GM13976 (cell line): ENCODE results near the gene C16orf92.

Experiments used
- DNase-seq: peaks from one replicate; pipeline ENCODE4 v3.0.0; 2012; ENCODE audit warnings: low spot score
- in situ Hi-C: fragments of 300-500 bp; cut with MboI; formaldehyde crosslinking; loops from one replicate; pipeline ENCODE4 v1.12.0; 2022; ENCODE audit warnings: low sequenced_read_pairs, mixed read lengths, inconsistent platforms; ENCODE audit not compliant: unreplicated experiment
- TF ChIP-seq, protein P1 (sequence below): IDR thresholded peaks from 2 replicates; pipeline ENCODE4 v1.5.1; 2012; ENCODE audit warnings: borderline replicate concordance, mild to moderate bottlenecking; ENCODE audit not compliant: insufficient read depth; ENCODE audit errors: extremely low read depth, missing control alignments, control extremely low read depth

C16orf92 gene, protein sequence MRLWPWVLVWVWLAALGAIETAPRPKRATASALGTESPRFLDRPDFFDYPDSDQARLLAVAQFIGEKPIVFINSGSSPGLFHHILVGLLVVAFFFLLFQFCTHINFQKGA

DNA sequence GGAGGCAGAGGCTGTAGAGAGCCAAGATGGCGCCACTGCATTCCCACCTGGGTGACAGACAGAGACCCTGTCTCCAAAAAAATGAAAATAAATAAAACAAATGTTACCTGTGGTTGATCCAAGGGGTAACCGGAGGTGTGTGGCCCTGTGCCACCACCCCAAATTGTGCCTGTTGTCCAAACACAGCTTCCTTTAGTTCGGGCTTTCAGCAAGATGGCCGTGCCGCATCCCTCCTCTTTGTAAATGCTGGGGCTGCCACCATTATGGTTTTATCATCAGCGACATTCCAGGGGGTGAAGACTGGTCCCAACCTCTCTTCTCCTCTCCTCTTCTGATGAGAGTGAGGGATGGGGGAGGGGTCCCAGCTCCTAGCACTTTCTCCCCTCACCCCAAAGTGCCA is at the start of gene C16orf92:
Gene C16orf92, plus strand, starts transcription at position 312 of the 400 bp plus-strand sequence. CDS start 143 bp downstream, outside the sequence.
- TF ChIP-seq, protein P1, sequence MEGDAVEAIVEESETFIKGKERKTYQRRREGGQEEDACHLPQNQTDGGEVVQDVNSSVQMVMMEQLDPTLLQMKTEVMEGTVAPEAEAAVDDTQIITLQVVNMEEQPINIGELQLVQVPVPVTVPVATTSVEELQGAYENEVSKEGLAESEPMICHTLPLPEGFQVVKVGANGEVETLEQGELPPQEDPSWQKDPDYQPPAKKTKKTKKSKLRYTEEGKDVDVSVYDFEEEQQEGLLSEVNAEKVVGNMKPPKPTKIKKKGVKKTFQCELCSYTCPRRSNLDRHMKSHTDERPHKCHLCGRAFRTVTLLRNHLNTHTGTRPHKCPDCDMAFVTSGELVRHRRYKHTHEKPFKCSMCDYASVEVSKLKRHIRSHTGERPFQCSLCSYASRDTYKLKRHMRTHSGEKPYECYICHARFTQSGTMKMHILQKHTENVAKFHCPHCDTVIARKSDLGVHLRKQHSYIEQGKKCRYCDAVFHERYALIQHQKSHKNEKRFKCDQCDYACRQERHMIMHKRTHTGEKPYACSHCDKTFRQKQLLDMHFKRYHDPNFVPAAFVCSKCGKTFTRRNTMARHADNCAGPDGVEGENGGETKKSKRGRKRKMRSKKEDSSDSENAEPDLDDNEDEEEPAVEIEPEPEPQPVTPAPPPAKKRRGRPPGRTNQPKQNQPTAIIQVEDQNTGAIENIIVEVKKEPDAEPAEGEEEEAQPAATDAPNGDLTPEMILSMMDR: no peak
- DNase-seq: no peak
- in situ Hi-C loops: loop anchor here (25.0 kb wide), 1 partner anchor 336 kb away; the partner anchor contains the start of gene QPRT

DNA sequence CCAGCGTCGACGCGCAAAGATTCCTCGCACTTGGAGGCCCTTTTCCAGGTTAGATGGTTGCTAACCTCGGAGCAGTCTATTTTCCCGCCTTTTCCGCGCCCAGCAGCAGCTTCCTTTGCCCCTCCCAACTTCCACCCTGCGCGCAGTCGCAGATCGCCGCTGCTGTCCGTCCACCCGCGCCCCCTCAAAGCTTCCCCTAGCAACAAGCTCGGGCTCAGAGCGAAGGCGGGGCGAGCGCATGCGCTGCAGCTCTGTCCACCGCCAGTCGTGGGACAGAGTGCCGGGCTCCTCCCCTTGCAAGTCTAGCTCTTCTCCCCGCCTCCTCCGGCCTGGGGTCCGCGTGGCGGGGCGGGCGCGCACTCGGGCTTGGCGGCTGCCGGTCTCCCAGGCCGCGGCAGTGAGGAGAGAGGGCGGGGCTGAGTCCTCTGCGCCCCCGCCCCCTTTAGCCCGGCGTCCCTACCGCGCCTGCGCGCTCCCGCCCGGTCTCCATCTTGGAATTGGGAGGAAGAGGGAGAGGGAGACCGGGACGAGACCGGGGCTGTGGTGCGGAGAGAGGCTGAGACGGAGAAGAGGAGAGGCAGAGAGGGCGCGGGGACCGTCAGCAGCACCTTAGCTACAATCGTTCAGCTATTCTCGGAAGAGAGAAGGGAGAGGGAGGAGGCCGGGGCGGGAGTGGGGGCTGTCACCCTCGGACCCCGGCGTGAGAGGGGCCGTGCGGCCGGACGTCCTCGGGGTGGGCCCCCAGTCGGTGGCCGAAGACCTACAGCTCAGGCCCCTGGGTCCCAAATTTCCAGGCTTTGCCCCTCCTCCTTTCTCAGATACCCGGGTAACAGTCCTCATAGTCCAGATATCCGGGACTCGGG is 49.4 kb upstream of the C16orf92 start, which contains the start of gene TAOK2:
Gene TAOK2, plus strand, starts transcription at position 485 of the 863 bp plus-strand sequence. CDS start 3,905 bp downstream, outside the sequence.
- TF ChIP-seq, protein P1: no peak
- in situ Hi-C loops: loop anchor here (10.0 kb wide), 1 partner anchor 59 kb away; no protein-coding TSS in a partner anchor
- peak; percentile 100 for DNase-seq

DNA sequence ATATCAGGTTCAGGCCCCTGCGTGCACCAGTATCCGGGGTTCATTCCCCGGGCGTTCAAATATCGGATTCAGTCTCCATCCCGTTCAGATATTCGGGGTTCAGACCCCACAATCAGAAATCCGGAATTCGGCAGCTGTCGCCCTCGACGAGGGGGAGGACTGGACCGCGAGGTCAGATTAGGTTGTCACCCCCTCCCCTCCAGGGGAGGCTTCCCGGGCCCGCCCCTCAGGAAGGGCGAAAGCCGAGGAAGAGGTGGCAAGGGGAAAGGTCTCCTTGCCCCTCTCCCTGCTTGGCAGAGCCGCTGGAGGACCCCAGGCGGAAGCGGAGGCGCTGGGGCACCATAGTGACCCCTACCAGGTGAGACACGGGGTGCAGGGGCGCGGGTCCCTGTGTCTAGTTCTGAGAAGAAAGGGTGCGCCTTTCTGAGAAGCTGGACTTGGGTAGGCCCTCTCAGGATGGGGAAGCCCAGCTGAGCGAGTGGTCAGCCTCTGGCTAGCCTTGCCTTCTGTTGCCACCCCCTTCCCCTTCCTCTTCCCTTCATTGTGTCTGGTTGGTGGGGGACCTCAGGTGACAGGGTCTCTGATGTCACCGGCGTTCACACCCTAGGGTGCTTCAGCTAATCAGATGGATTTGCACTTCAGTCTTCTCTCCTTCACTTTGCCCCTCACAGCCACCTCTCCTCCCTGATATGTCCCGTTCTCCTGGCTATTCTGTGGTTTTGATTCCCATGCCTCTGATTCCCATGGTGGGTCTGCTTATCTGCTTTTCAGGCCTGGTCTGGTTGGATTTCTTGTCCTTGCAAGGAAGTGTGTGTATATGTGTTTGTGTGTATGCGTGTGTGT is 48.5 kb upstream of the C16orf92 start:
- in situ Hi-C loops: loop anchor here (10.0 kb wide), 1 partner anchor 60 kb away; no protein-coding TSS in a partner anchor
- DNase-seq: no peak
- TF ChIP-seq, protein P1: no peak

DNA sequence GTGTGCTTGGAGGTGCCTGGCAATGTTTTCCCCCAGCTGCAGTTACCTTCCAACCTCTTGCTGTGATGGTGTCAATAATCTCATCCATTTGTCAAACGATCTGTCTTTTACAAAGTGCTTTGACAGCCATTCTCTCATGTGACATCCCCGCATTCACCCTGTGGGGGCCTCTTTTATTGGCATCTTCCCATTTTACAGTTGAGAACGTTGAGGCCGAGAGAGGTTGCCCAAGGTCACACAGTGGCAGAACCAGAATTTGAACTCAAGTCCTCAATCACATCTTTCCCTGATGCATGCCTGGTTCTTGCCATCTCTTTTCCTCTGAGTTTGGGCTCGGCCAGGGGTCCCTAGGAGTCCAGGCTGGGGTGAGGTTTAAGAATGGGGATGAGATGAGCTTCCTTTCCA is 47.9 kb upstream of the C16orf92 start:
- TF ChIP-seq, protein P1: no peak
- DNase-seq: no peak
- in situ Hi-C loops: loop anchor here (10.0 kb wide), 1 partner anchor 60 kb away; no protein-coding TSS in a partner anchor

DNA sequence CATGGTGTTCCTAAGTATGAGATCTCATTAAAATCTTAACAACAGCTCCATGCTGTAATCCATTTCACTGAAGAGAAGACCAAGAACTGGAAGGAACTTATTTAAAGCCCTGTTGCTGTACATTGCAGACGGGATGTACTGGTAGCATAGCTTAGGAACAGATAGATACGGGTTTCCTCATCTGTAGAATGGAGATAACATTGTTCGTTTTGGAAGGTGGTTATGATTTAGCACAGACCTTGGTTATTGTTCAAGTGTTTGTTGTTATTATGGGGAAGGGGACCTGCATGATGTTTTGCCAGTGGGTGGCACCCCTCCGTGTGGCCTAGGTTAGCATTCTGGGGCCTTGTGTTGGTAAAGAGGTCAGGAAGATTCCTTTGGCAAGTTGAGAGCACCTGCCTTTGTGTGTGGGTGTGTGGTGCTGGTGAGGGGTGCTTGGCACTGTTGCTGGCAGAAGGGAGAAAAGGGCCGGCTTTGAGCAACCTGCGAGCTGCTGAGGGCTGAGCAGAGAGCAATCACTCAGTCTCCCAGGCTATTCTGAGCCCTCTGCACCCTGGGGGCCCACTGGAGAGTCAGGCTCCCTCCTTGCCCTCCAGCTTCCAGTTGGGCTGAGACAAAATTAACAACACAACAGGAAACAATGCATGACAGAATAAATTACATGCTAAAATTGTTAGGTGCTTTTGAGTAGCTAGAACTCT is 47.0 kb upstream of the C16orf92 start:
- TF ChIP-seq, protein P1: no peak
- in situ Hi-C loops: loop anchor here (10.0 kb wide), 1 partner anchor 61 kb away; no protein-coding TSS in a partner anchor
- no peak for DNase-seq
